Activated CD4-positive, alpha-beta T cell treated with anti-CD3 and anti-CD28 coated beads, Interleukin-2, amount 50 U/mL, for 24 hours (primary cell): ENCODE results near the gene ABCA2.
A peak's percentile ranks its signal among the peaks of the same experiment; 100 is the strongest.

Source experiments
- DNase-seq, 2 donors: peaks; one replicate each; pipeline ENCODE4 v3.0.0-alpha.2; 2020; ENCODE audit warnings: low read depth in 1 of 2, low spot score in 1 of 2

Gene ABCA2

GRCh38 chr9:136982232-136983051, 45.6 kb downstream of the ABCA2 start, which contains the start of gene LCNL1:
Gene LCNL1, plus strand, starts transcription at chr9:136982993. Its CDS starts 594 bp downstream, at chr9:136983587.
- no peak for DNase-seq

- no peak for DNase-seq
Measured at GRCh38 chr9:136981588-136982231, 46.3 kb downstream of the ABCA2 start.

GRCh38 chr9:136980669-136981478, 47.2 kb downstream of the ABCA2 start:
- no peak for DNase-seq

DNA sequence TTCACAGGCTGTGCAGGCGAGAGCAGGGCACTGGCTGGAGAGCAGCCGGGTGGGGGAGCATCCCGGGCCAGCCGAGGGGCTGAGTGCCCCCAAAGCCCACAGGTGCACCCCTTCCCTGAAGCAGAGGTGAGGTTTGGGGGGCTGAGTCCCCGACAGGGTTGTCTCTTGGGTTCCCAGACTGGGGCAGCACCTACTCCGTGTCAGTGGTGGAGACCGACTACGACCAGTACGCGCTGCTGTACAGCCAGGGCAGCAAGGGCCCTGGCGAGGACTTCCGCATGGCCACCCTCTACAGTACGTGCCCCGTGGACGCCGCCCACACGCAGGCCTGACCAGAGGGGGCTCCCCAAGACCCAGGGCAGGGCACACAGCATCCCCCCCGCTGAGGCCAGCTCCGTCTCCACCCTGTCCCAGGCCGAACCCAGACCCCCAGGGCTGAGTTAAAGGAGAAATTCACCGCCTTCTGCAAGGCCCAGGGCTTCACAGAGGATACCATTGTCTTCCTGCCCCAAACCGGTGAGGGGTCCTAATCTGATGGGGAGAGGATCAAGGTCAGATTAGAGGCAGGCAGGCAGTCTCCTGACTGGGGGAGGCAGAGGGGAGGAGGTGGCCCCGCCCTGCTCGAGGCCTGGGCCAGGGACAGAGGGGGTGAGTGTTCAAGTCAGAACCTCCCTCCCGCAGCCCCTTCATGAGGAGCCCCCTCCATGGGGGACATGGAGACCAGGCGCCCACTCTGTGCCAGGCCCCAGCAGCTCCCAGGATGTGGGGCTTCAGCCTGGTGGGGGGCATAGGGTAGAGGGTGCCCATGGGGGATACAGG, 48.1 kb downstream of the ABCA2 start:
- no peak for DNase-seq

GRCh38 chr9:136978865-136979544, 49.0 kb downstream of the ABCA2 start:
- DNase-seq = no peak

DNA sequence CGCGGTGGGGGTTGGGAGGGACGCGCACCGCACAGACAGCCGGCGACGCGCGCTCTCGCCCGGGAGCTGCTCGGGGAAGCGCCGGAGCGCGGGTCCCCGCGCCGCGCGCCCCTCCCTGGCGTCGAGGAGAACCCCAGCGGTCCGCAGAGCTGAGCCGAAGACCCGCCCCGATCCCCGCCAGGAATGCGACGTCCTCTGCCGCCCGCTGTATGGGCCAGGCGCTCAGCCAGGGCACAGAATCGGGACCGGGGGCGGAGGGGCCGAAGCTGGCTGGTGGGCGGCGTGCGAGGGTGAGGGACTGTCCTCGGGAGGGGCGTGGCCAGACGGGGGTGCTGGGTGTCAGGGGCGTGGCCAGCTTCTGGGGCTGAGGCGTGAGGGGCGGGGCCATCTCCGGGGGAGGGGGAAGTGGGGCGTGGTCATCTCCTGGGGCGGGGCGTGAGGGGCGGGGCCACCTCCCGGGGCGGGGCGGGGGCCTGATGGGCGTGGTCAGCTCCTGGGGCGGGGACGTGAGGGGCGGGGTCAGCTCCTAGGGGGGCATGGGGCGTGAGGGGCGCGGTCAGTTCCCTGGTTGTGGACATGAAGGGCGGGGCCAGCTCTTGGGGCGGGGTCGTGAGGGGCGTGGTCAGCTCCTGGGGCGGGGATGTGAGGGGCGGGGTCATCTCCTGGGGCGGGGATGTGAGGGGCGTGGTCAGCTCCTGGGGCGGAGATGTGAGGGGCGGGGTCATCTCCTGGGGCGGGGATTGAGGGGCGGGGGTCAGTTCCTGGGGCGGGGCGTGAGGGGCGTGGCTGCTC, 49.8 kb downstream of the ABCA2 start:
- peak; percentile 38 to 46 for DNase-seq

- no peak for DNase-seq
Measured at GRCh38 chr9:136977649-136978072, 50.4 kb downstream of the ABCA2 start.

DNA sequence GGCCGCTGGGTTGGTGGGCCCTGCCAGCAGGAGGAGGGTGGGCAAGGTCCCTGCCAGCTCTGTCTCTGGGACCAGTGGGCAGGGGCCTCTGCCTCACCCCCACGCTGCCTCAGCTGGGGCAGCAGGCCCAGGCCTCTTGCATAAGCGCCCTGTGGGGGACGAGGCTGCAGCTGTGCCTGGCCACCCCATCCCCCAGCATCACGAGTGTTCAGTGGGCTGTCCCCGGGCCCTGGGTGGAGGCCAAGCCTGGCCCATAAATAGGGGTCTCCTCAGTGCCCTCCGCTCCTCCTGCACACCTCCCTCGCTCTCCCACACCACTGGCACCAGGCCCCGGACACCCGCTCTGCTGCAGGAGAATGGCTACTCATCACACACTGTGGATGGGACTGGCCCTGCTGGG, 50.8 kb downstream of the ABCA2 start, which contains the start of gene PTGDS:
TSS of gene PTGDS (plus strand) at position 282 of the 400 bp plus-strand sequence. CDS start at position 357, 75 bp downstream.
- DNase-seq = no peak

GRCh38 chr9:136975644-136976043, 52.4 kb downstream of the ABCA2 start:
- no peak for DNase-seq

GRCh38 chr9:136974817-136975535, 53.1 kb downstream of the ABCA2 start:
- no peak for DNase-seq

DNA sequence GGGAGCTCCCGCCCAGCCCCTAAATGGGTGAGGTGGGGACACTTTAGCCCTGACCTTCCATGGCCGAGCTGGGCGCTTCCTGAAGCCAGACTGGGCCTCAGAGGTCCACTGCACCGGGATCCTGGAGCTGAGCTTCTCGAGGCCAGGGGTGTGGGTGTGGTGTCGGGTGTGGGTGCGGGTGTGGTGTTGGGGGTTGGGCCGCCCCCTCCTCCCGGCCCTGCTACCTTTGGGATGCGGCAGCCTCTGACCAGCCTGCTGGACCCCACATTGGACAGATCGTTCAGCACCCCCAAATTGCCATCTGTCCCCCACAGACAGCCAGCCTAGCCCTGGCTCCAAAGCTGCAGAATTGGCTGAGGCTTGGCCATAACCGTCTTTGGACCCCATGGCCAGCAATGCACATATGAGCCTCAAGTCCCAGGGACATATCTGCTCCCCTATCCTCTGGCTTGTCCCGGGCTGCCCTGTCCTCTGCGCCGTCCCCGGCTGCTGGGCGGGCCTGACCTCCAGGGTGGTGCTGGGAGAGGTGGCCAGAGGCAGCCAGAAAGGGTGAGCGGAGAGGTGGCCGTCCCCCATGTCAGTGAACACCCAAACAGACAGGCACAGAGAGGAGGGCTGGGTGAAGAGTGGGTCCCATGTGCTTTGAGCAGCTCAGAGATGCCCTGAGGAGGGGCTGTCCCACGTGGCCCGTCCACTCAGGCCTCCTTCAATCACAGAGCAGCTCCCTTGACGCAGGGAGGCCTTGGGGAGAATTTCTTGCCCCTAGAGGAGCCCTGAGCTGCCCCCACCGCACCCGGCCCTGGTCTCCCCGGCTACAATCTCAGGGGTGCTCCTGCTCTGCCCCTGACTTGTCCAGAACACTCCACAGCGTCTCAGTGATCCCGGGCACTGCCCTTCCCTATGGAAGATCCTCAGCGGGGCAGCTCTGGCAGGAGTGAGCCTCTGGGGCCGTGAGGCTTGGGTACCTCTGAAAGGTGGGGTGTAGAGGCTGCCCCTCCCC, 54.1 kb downstream of the ABCA2 start:
- DNase-seq = no peak

DNA sequence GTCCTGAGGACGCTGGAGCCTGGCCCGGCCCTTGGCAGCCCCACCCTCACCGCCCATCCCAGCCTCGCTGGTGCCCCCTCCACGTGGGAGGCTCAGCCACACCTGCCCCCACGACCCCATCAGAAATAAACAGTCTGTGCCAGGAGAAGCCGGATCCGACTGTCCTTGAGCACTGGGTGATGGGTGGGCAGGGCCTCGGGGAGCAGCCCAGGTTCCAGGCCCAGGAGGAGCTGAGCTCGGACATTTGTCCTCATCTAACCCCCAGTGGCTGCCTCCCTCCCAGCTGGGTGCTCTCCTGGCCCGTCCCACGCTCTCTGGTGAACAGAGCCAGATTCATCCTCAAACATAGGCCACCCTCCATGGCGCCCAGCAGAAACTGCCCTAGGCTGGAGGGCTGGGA, 55.3 kb downstream of the ABCA2 start:
- DNase-seq = no peak

GRCh38 chr9:136972335-136972734, 55.7 kb downstream of the ABCA2 start:
- DNase-seq = no peak

- DNase-seq = no peak
Measured at GRCh38 chr9:136971746-136972145, 56.3 kb downstream of the ABCA2 start.

GRCh38 chr9:136970361-136970760, 57.7 kb downstream of the ABCA2 start:
- no peak for DNase-seq

GRCh38 chr9:136969774-136970173, 58.3 kb downstream of the ABCA2 start:
- DNase-seq = no peak

GRCh38 chr9:136969150-136969549, 58.9 kb downstream of the ABCA2 start:
- DNase-seq = no peak
